HPDE6-E6E7 (cell line): Measurements from ENCODE around the gene LMTK2.
A peak's percentile ranks its signal among the peaks of the same experiment; 100 is the strongest.
"Not testable (repeated sequence)": the region's sequence is repeated elsewhere in the genome, so short reads cannot be mapped to it uniquely, and the experiment has no call there.

Experiments
- DNase-seq: peaks from one replicate; pipeline ENCODE4 v3.0.0; 2011; ENCODE audit warnings: missing footprints; ENCODE audit errors: extremely low spot score

The LMTK2 gene

DNA sequence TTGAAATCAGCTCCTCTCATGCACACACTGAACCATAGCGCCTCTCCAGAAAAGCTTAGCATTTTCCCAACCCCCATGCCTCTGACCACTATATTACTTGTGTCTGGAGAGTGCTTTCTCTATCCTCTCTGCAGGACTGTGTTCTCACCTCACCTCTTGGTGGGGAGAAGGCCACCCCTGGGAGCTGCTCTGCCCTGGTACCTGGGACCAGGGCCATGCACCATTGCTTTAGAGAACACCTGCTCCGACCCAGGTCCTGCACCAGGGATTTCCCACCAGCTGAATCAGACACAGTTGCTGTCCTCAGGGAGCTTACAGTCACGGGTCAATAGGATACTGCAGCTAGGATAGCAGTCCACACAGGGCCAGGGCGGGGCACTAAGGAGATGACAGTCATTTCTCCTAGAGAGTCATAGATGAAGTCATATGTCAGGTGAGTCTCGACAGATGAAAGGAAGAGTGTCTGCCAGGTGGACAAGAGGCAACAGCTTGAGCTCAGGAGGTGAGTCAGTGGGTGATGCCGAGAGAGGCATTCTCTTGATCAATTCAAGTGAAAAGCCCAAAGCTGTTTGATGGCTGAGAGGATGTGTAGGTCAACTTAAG is 619 bp upstream of the LMTK2 start:
- no peak for DNase-seq

DNA sequence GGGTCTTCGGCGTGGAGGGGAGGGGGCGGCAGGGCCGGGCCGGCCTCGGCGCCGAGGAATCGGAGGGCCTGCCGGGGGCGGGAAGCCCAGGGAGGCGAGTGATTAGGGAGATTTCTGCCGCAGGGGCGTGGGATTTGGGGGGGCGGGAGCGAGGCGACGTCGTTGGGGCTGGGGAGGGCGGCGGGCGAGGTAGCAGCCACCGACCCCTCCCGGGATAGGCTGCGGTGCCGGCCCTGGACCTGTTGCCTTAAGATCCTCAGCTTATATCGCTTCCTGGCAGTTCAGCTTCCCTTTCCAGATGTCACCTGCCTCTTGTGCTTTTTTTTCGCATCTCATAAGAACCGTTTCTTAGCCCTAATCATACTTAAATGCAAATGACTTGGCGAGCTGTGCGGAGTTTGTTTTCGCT is 655 bp downstream of the LMTK2 start:
- DNase-seq: no peak

DNA sequence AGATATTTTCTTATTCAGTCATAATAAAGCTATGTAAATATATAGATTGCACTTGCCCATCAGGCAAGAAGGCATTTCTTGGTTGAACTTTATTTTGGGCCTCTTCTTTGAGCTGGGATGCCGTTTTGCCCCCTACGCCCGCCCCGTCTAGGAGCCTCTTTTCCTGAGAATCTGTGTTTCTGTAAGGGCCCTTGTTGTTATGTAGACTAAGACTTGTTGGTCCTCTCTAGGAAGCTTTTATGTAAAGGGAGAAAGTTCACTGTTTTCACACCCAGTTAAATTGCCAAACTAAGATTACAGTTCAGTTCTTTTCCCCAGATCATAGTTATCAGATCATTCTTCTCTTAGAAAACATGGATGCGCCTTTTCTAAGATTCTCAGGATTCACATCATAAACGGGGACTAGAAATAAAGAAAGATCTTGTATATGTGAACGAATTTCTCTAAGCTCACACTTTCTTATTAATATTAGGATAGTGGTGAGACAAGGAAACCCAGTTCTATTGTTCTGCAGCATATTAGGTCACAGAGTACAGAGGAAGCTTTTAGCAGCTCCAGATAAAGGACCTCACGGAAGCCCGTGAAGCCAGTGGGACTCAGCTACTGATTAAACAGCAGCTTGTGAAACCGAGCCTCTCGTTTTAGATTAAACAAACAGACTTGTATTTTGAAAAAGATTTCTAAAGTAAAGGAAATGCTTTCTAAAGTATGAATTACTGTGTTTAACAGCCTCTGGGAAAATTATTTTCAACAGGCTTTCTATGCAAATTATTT is 3.8 kb downstream of the LMTK2 start:
- DNase-seq: no peak

DNA sequence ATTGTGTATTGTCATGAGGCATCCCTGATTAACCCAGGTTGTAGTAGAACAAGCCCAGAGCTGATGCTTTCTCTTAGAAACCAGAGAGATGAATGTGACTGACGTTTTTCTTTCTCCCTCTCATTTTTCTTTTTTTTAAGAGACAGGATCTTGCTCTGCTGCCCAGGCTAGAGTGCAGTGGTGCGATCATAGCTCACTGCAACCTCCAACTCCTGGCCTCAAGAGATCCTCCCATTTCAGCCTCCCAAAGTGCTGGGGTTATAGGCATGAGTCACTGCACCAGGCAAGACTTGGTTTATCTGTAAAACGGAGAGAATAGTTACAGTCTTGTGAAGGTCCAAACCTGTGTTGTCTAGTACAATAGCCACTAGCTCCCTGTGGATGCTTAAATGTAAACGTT is 5.4 kb downstream of the LMTK2 start:
- DNase-seq: no peak

DNA sequence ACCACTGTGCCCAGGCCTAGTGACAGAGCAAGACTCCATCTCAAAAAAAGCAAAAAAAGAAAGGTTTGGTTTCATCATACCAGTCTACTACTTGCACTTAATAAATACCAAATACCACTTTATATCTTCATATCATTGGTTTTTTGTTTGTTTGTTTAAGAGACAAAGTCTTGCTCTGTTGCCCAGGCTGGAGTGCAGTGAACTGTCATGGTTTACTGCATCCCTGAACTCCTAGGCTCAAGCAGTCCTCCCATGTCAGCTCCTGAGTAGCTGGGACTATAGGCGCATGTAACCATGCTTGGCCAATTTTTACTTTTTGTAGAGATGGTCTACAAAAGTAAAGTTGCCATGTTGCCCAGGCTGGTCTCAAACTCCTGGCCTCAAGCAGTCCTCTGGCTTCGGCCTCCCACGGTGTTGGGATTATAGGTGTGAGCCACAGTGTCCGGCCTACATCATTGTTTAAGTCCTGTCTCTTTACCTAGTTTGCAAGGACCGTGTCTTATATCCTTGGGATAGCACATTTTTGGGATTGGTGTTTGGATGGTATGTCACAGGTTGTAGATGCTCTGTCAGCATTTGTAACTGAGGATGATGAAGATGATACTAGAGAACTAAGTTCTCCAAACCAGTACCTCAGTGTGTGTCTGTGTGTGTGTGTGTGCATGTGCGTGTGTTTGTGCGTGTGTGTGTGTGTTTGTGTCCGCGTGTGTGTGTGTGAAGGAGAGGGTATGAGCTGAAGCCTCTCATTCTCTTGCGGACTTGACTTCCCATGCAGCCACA is 9.3 kb downstream of the LMTK2 start:
- no peak for DNase-seq

DNA sequence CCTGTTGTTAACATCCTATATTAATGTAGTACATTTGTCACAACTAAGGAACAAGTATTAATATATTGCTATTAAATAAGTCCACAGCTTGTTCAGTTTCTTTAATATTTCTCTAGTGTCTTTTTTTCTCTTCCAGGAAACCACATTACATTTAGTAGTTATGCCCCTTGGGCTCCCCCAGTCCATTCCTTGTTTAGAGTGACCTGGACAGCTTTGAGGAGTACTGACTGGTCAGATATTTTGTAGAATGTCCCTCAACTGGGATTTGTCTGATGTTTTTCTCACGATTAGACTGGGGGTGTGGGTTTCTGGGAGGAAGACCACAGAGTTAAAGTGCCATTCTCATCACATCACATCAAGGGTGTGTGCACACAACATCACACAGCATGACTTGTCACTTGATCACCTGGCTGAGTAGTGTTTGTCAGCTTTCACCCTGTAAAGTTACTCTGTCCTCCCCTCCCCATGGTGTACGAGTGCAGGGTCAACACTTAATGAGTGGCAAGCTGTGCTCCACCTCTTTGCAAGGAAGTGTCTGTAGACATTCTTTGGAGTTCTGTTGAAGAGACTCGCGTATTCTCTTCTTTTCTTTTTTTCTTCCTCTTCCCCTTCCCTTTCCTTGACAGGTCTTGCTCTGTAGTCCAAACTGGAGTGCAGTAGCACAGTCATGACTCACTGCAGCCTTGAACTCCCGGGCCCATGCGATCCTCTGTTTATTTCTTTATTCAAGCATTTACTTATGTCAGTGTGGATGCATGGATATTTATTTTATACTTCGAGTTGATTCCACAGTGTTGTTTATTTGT is 10.2 kb downstream of the LMTK2 start:
- no peak for DNase-seq

DNA sequence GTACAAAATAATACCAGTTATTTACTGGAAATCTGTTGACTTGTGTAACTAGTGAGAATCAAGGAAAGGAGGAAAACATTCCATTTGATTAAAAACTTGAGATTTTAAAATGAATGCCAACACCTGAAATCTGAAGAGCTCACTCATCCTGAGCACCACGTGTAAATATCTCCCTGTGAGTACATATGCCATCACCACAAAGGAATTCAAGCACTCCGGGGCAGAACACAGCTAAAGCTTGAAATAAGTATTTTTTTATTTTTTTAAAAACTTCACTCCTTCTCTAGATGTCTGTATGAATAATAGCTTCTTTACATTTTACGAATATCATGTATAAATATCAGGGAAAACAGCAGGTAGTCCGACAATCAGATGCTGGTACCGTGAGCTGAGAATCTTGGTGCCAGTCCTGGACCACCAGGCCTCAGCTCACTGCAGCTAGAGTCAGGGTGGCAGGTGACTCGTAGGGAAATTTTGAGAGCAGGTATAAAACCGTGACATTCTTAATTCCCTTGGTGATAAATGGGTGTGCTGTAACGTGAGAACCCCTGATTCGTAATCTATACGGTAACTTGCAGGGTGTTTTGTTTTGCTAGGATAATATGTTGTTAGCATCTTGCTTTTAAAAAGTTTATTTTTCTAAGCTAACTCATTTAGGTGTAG is 12.7 kb downstream of the LMTK2 start:
- peak; percentile 79 for DNase-seq

DNA sequence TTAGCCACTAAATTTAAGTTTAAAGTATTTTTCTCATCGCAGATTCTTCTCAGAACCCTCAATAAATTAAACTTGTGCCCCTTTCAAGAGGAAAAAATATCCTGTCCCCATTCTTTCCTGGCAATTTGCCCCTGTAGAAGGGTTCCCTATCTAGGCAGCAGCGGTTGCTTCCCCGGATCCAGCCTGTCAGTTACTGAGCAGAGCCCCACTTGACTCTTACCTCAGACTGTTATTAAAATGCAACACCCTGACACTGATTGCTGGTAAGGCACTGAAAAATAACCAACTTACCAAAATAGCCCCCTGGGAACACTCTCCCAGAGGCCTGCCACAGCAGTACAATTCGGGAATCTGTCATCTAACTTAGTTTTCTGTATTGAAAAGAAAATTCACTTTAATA is 13.9 kb downstream of the LMTK2 start:
- DNase-seq: no peak

DNA sequence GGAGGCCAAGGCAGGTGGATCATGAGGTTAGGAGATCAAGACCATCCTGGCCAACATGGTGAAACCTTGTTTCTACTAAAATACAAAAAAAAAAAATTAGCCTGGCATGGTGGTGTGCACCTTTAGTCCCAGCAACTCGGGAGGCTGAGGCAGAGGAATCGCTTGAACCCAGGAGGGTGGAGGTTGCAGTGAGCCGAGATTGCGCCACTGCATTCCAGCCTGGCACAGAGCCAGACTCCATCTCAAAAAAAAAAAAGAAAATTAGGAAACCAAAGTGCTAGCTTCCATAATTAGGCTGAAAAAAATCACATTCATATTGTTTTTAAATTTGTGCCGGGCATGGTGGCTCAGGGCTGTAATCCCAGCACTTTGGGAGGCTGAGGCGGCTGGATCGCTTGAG is 14.7 kb downstream of the LMTK2 start:
- not testable (repeated sequence) for DNase-seq

DNA sequence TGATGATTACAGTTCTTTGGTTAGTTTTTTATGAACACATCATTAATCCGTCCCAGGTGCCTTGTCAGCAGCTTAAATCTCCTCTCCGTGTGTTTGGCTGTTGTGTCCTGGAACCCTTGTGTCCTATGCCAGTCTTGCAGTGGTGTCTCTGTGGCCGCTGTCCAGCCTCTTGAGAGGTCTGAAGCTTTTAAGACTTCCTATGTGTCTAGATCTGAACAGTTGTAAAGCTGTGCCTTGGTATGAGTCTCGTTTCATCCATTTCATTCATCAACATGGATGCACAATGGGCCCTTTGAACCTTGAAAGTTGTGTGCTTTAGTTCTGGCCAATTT is 16.7 kb downstream of the LMTK2 start:
- DNase-seq: no peak

DNA sequence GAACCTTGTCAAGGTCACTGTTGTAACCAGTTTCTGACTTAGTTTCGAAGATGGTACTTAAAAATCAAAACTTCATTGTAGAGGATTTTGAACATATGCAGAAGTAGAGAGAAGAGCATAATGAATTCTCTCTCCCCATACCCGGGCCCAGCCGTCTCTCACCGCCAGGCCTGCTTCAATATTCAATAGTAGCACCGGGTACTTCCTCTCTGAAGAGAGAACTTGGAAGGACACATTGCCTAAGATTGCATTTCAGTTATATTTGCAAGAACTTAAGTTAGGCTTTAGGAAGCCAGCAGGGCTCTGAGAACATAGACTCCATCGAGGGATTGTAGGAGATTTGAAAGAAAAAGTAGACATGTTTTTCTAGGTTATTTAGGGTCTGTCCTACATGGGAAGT is 19.1 kb downstream of the LMTK2 start:
- no peak for DNase-seq

DNA sequence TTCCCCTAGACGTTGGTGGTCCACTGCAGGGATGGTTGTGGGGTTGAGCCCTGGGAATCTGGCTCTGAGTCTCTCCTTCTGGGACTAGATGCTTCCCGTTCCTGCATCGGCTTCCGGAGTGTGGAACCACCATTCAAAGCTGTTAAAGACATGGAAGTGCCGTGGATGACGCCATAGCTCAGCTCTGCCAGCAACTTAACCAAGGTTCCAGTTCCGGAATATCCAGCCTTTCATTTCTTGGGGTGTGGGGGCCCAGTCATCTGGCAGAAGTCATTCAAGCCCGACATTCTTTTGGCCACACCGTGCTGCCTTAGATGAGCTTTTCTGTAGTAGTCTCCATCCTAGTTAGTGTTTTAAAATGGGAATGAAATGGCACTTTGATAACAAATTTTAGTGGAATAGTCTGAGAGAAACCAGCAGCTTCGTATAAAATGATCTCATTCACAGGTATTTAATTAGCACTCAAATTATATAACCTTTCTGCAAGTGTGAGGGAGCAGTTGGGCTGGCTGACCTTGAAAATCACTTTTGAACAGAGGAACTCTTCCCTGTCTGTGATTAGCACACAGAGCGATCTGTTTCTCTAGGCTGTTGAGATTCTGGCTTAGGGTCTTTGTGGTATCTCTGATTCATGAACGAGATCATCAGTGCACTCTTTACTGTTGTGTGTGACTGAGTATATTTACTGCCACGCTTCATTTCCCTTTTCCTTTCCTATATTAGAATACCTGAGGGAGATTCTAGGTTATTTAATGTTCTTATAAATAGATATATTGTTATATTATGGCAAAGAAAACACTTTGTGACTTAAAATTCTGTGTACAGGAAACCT is 19.9 kb downstream of the LMTK2 start:
- DNase-seq: no peak

DNA sequence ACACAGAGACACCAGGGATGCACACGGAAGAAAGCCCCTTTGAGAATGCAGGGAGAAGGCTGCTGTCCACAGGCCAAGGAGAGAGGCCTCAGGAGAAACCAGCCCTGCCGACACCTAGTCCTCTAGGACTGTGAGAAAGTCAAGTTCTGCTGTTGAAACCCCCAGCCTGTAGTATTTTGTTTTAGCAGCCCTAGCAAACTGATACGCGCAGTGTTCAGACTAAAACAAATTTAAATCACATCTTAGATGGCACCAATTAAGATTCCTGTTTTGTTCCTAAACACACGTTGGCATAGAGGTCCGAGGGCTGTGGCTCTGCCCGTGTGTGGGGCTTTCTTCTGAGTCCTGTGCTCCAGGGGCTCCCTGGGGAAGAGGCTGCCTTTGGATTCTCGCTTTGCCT is 21.7 kb downstream of the LMTK2 start:
- no peak for DNase-seq

DNA sequence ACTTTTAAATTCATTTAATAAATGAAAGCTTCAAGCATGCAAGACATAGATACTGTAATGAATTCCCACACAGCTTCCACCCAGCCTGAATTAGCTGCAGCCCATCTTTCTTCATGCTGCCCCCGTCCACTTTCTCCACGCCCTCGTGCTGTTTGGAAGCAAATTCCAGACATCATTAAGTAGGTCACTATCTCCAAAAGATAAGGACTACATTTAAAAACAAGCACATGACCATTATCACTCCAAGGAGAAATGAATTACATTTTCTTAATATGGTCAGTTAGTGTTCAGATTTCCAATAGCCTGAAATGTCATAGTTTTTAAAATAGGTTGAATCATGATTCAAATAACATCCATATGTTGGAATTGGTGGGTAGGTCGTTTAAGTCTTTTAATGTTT is 24.3 kb downstream of the LMTK2 start:
- no peak for DNase-seq

DNA sequence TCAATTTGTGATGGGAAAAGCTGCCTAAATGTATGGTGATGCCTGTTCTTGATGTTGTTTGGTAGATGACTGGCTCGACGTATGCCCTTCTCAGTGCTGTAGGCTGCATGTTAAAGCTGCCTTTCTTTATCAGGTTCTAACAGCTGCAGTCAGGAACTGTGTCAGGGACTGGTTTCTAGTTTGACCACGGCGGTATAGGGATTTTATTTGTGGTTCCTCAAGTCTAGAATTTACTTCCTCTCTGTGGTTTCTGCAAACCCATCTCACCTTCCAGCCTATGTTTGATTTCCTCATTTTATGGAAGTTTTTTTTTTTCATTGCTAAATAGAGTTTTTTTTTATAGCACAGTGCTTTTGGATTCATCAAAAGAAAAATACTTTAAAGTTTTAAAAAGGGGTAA is 26.5 kb downstream of the LMTK2 start:
- no peak for DNase-seq

DNA sequence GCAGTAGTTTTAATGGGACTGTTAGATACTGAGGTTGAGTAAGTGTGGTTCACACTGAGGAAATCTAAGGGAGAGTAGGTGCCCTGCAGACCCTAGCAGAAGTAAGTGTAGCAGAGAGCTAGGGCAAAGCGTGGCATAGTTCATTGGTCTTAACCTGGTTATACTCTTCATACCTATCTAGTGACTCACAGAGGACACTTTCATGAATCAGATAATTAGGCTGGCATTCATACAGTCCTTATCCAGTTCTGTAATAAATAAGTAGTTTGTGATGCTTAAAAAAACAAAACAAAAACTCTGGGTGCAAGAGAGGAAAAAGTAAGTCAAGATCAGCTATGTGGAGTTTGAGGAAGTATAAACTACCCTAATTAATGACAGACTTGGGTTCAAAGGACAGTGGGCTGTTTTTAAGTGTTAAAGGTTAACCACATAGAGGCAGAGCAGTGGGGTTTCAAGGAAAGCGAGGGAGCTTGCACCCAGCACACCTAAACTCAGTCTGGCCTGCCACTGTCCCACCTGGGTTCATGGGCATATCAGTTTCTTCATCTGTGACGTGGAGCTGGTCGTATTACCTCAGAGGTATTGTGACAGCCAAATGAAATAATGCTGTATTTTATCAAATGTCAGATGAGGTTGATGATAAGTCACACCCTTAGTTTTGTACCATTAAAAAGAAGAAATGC is 27.1 kb downstream of the LMTK2 start:
- DNase-seq: peak; percentile 49

DNA sequence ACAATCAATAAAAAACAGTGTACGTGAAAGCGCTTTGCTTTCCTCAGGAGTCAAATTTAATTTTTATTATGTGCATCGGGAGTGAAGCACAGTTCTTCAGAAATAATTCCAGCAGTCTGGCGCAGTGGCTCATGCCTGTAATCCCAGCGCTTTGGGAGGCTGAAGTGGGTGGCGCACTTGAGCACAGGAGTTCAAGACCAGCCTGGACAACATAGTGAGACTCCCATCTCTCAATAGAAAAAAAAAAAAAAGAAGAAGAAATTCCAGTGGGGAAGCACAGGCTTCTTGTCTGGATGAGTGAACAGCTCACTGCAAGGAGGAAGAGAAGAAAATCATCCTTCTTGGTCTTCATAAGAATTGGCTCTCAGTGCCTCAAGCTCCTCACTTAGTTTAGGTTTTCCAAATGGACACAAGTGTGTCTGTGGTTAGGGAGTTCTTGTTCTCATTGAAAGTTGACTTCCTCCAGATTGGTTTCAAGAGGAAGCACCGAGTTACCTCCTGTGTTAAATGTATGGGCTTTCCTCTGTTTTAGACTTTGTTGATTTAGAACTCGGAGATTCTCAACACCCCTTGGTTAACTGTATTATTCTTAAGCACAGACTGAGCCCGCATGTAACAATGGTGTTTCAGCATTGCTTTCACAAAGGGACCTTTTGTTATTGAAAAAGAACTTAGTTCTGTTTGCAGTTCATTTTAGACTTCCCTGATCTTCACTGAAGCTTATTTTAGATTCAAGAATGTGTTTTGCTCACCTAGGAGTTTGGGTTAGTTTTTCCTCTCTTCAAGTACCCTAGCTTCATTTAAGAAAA is 28.0 kb downstream of the LMTK2 start:
- no peak for DNase-seq

DNA sequence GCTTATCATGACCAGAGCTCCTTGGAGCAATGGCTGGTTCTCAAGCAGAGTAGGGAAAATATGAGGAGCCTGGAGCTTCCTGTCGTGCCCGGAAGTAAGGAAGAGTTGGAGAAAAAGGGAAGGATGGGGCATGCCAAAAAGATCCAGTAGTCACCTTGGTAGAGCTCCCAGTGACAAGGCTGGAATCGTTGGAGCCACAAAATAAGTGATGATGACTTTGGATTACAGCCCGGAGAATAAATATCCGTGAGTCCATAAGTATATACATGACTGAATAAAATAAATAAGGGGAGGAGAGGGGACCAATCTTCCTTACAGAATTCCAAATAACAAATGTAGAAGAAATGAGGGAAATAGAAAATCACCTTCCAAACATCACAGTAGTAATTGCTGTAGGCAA is 29.3 kb downstream of the LMTK2 start:
- no peak for DNase-seq

DNA sequence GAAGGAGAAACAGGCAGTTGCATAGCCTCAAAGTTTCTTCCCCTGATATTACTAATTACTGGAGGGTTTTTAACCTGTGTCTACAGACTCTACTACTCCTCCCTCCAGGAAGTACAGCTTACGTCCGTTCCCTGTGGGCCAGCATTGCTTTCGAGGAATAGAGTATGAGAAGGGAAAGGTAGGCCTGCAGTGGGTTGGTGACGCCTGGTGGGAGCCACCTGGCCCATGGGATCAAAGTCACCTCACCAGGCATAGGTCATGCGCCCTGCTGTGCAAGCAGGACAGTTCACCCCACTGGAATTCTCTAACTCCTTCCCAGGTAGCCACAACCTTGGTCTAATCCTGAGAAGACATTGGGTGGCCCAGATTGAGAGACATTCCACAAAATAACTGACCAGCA is 29.8 kb downstream of the LMTK2 start:
- DNase-seq: no peak
